ENCODE results near the gene SS18L1. TPM values are rescaled to one million over a fixed set of nuclear protein-coding genes. Genes with fewer than 3 reads are reported as not detected.

SS18L1 gene
- total RNA-seq, 1 experiment from 2014 or later = 28.1 TPM

- H3K4me3 ChIP-seq (replicated peaks in 1 of 2; ENCODE audit: low read depth in 1 of 2, low read length in 2 of 2) = no peak overlapping the region
- H3K79me2 ChIP-seq (ENCODE audit: insufficient read depth, low read length) = peaks cover 22% of the 10 kb centered on the region
- H3K4me2 ChIP-seq (ENCODE audit: low read length) = no peak overlapping the region
- BruUV-seq (replicated peaks) = no TSS peak
- CTCF ChIA-PET = interaction anchor here (0.6 to 1.3 kb wide), 2 partner anchors 123 to 235 kb away, joined by 3 to 4 read pairs; no protein-coding TSS in a partner anchor
- H3K27me3 ChIP-seq (ENCODE audit: insufficient read depth, low read length) = no peaks in the 10 kb centered on the region
- H3K9me3 ChIP-seq (ENCODE audit: control insufficient read depth in 1 of 2, insufficient read depth in 1 of 2, low read depth in 1 of 2, low read length in 2 of 2) = no peaks in the 10 kb centered on the region
- H3K9me2 ChIP-seq (ENCODE audit: insufficient read depth) = no peaks in the 10 kb centered on the region
- ATAC-seq (peak; percentile 55), DNase-seq (ENCODE audit: low read depth, low spot score) (no peak)
- H3K9ac ChIP-seq (ENCODE audit: low read length) = no peak overlapping the region
- no peak overlapping the region for H3K27ac ChIP-seq (ENCODE audit: low read depth, low read length)
- H3K36me3 ChIP-seq (ENCODE audit: control insufficient read depth in 1 of 2, insufficient read depth in 2 of 2, low read length in 2 of 2) = peaks cover 53 to 63% of the 10 kb centered on the region in 2 experiments
- RAD21 ChIA-PET (ENCODE audit: low non-redundant PET in 1 of 2, low total read pairs in 2 of 2, uncharacterized antibody in 2 of 2, unreplicated experiment in 2 of 2) = no interaction called here
- no peak overlapping the region for H2AFZ ChIP-seq (ENCODE audit: low read depth, low read length, poor library complexity, severe bottlenecking)
- intact Hi-C loops (cut with micrococcal nuclease) = no loop called here
- peaks cover 5% of the 10 kb centered on the region; the same call in 1 of the 2 replicates for H4K20me1 ChIP-seq (ENCODE audit: insufficient read depth)
- POLR2A ChIA-PET = interaction anchor here (0.9 kb wide), 1 partner anchor 8 kb away, joined by 3 read pairs; no protein-coding TSS in a partner anchor
- no peaks in the 10 kb centered on the region for H3K4me1 ChIP-seq (ENCODE audit: control insufficient read depth in 1 of 2, insufficient read depth in 2 of 2, low read length in 2 of 2)
- TF ChIP-seq FOSL1 (IDR thresholded peaks at IDR 0.05; ENCODE audit: low read depth) (no peak), CTCF (IDR thresholded peaks at IDR 0.05 in 2 of 3, conservative IDR thresholded peaks at IDR 0.05 in 1 of 3; ENCODE audit: borderline replicate concordance in 1 of 3, insufficient read depth in 1 of 3, low read depth in 2 of 3, low read length in 2 of 3) (peak in 2 of 3 experiments; percentile 20 to 29; a peak in 3 of 6 replicates)
Measured at GRCh38 chr20:62133864-62134263, 9.7 kb upstream of the SS18L1 start.

- no peak overlapping the region for H2AFZ ChIP-seq (ENCODE audit: low read depth, low read length, poor library complexity, severe bottlenecking)
- H3K79me2 ChIP-seq (ENCODE audit: insufficient read depth, low read length) = peaks cover 31% of the 10 kb centered on the region
- no peaks in the 10 kb centered on the region for H3K4me1 ChIP-seq (ENCODE audit: control insufficient read depth in 1 of 2, insufficient read depth in 2 of 2, low read length in 2 of 2)
- H3K27ac ChIP-seq (ENCODE audit: low read depth, low read length) = no peak overlapping the region
- ATAC-seq (no peak), DNase-seq (ENCODE audit: low read depth, low spot score) (no peak)
- H3K4me2 ChIP-seq (ENCODE audit: low read length) = no peak overlapping the region
- H3K27me3 ChIP-seq (ENCODE audit: insufficient read depth, low read length) = no peaks in the 10 kb centered on the region
- ChIA-PET RAD21 (ENCODE audit: low non-redundant PET in 1 of 2, low total read pairs in 2 of 2, uncharacterized antibody in 2 of 2, unreplicated experiment in 2 of 2) (no interaction called here), POLR2A (interaction anchor here (1.9 to 2.0 kb wide), 2 partner anchors 12 to 124 kb away, joined by 5 to 10 read pairs; partner anchors contain the start of gene LSM14B), CTCF (interaction anchor here (0.6 kb wide), 1 partner anchor 234 kb away, joined by 3 read pairs; no protein-coding TSS in a partner anchor)
- peaks cover 5% of the 10 kb centered on the region; the same call in 1 of the 2 replicates for H4K20me1 ChIP-seq (ENCODE audit: insufficient read depth)
- BruUV-seq (replicated peaks) = no TSS peak
- H3K36me3 ChIP-seq (ENCODE audit: control insufficient read depth in 1 of 2, insufficient read depth in 2 of 2, low read length in 2 of 2) = peaks cover 54 to 66% of the 10 kb centered on the region in 2 experiments
- intact Hi-C loops (cut with micrococcal nuclease) = no loop called here
- TF ChIP-seq POLR2AphosphoS5 (IDR thresholded peaks at IDR 0.05; ENCODE audit: low read depth, low read length) = 0 out of 2 replicates have a peak, but pooled peaks have one; percentile 28
- no peak for TF ChIP-seq CTCF (IDR thresholded peaks at IDR 0.05 in 2 of 3, conservative IDR thresholded peaks at IDR 0.05 in 1 of 3; ENCODE audit: borderline replicate concordance in 1 of 3, insufficient read depth in 1 of 3, low read depth in 2 of 3, low read length in 2 of 3)
- no peaks in the 10 kb centered on the region for H3K9me3 ChIP-seq (ENCODE audit: control insufficient read depth in 1 of 2, insufficient read depth in 1 of 2, low read depth in 1 of 2, low read length in 2 of 2)
- no peaks in the 10 kb centered on the region for H3K9me2 ChIP-seq (ENCODE audit: insufficient read depth)
- no peak overlapping the region for H3K4me3 ChIP-seq (replicated peaks in 1 of 2; ENCODE audit: low read depth in 1 of 2, low read length in 2 of 2)
- H3K9ac ChIP-seq (ENCODE audit: low read length) = no peak overlapping the region
Measured at GRCh38 chr20:62134735-62135231, 8.8 kb upstream of the SS18L1 start.

All from HCT116 (cell line).